K562 (cell line): ENCODE measurements around the gene KCNV2. TPM values are rescaled to one million over a fixed set of nuclear protein-coding genes. Genes with fewer than 3 reads are reported as not detected.
A peak's percentile ranks its signal among the peaks of the same experiment; 100 is the strongest.

ENCODE experiments used
- ATAC-seq: fragments of 200-7000 bp; cut with Tn5 transposase; 3 replicates; pipeline ENCODE4 v1.9.1; 2020; ENCODE audit warnings: moderate library complexity
- BruUV-seq: library from RNA; stranded (reverse); fragments of 400-500 nt; replicated peaks from 2 replicates; lab custom pipeline; 2021; lab: Mats Ljungman, UMichigan
- CTCF ChIA-PET: fragments of 300-600 bp; formaldehyde crosslinking; extraction: SDS; loops from one replicate; lab custom pipeline; 2021; ENCODE audit warnings: low intra/inter-chr PET ratio; lab: Yijun Ruan, JAX
- POLR2A ChIA-PET: fragments of 300-600, 350-650 bp; sonication (Branson Sonifier 250); formaldehyde crosslinking; extraction: SDS; loops from one replicate; lab custom pipeline; 2021; ENCODE audit warnings: antibody characterized with exemption, inconsistent platforms; lab: Yijun Ruan, JAX
- DNase-seq, 4 experiments: peaks; one replicate each; pipeline versions ENCODE4 v3.0.0 to v3.0.0-alpha.2; 2011 to 2018; ENCODE audit warnings: low spot score in 3 of 4, mixed read lengths in 3 of 4; ENCODE audit errors: extremely low read depth in 1 of 4
- FAIRE-seq: peaks from 2 replicates; lab custom pipeline; 2011; peaks lifted over from hg19 to GRCh38; lab: Jason Lieb, UNC
- H2AFZ ChIP-seq: 2 replicates; pipeline ENCODE4 v1.6.0; 2011; ENCODE audit warnings: low read depth, low read length, control low read depth, inconsistent platforms
- H3K27ac ChIP-seq: fragments of 200-600 bp; 3 replicates; pipeline ENCODE4 v1.8.0; 2011; ENCODE audit warnings: low read depth, mild to moderate bottlenecking, control low read depth, inconsistent platforms, low read length, moderate library complexity, mixed read lengths; ENCODE audit errors: extremely low read depth
- H3K27me3 ChIP-seq, 2 experiments: fragments of 300-600 bp in 1 of 2; 2 replicates in 1 of 2; 3 replicates in 1 of 2; pipeline versions ENCODE4 v1.6.0 to v1.8.0; 2011; ENCODE audit warnings: inconsistent platforms in 2 of 2, low read length in 2 of 2, mild to moderate bottlenecking in 1 of 2, mixed read lengths in 1 of 2, moderate library complexity in 1 of 2; ENCODE audit not compliant: control insufficient read depth in 2 of 2, insufficient read depth in 2 of 2
- H3K36me3 ChIP-seq: fragments of 300-600 bp; 3 replicates; pipeline ENCODE4 v1.8.0; 2011; ENCODE audit warnings: mild to moderate bottlenecking, low read length, inconsistent platforms; ENCODE audit not compliant: control insufficient read depth, insufficient read depth
- H3K4me1 ChIP-seq, 2 experiments: fragments of 200-600 bp in 1 of 2; replicated peaks in 1 of 2; 2 replicates in 1 of 2; 3 replicates in 1 of 2; pipeline versions ENCODE4 v1.5.1 to v1.8.0; 2011; ENCODE audit warnings: inconsistent platforms in 2 of 2, low read length in 2 of 2, mild to moderate bottlenecking in 1 of 2, mixed read lengths in 1 of 2, moderate library complexity in 1 of 2; ENCODE audit not compliant: control insufficient read depth in 2 of 2, insufficient read depth in 2 of 2
- H3K4me2 ChIP-seq: 2 replicates; pipeline ENCODE4 v1.6.1; 2011; ENCODE audit warnings: low read length, control low read depth, inconsistent platforms, mixed read lengths; ENCODE audit not compliant: insufficient read depth
- H3K4me3 ChIP-seq: fragments of 200-600 bp; sonication (generic), shearing (Covaris generic); 2 replicates; pipeline ENCODE4 v1.5.1; 2016; ENCODE audit warnings: control low read depth, inconsistent platforms
- H3K79me2 ChIP-seq: fragments of 200-600 bp; 3 replicates; pipeline ENCODE4 v1.8.0; 2011; ENCODE audit warnings: low read length, inconsistent platforms; ENCODE audit not compliant: control insufficient read depth, insufficient read depth
- H3K9ac ChIP-seq, 2 experiments: 2 replicates each; pipeline versions ENCODE4 v1.6.0 to v1.6.1; 2011; ENCODE audit warnings: low read depth in 2 of 2, low read length in 2 of 2, control low read depth in 1 of 2, inconsistent platforms in 1 of 2, mild to moderate bottlenecking in 1 of 2, mixed read lengths in 1 of 2; ENCODE audit not compliant: insufficient read depth in 1 of 2
- H3K9me1 ChIP-seq: one replicate; pipeline ENCODE4 v1.6.0; 2011; ENCODE audit warnings: inconsistent platforms, mild to moderate bottlenecking, low read length, moderate library complexity; ENCODE audit not compliant: control insufficient read depth, insufficient read depth
- H3K9me3 ChIP-seq: replicated peaks from 2 replicates; pipeline ENCODE4 v1.5.1; 2011; ENCODE audit warnings: low read depth, low read length, inconsistent platforms; ENCODE audit not compliant: control insufficient read depth, insufficient read depth
- H4K20me1 ChIP-seq: replicated peaks from 2 replicates; pipeline ENCODE4 v1.6.1; 2011; ENCODE audit warnings: low read length, inconsistent platforms, mixed read lengths; ENCODE audit not compliant: control insufficient read depth, insufficient read depth
- DEAF1 ChIP-seq: fragments of 450-650 bp; formaldehyde crosslinking; IDR thresholded peaks from 2 replicates; pipeline ENCODE4 v1.4.0; 2020; ENCODE audit warnings: mild to moderate bottlenecking, moderate library complexity
- DIDO1 ChIP-seq: fragments of 450-650 bp; IDR thresholded peaks from 2 replicates; pipeline ENCODE4 v1.6.1; 2016; ENCODE audit warnings: low read depth, missing biosample characterization, missing genetic modification characterization
- FUS ChIP-seq: fragments of 200-400 bp; formaldehyde crosslinking; optimal IDR thresholded peaks from 2 replicates; pipeline ENCODE3; 2017; ENCODE audit warnings: low read depth, low read length
- KDM5B ChIP-seq: fragments of 200-600 bp; sonication (generic); IDR thresholded peaks from 2 replicates; pipeline ENCODE4 v1.6.1; 2012; ENCODE audit warnings: low read depth, mild to moderate bottlenecking, moderate library complexity, low read length, control low read depth, inconsistent platforms; ENCODE audit not compliant: insufficient replicate concordance
- NCOA4 ChIP-seq: fragments of 450-650 bp; IDR thresholded peaks from 2 replicates; pipeline ENCODE4 v1.6.1; 2018; ENCODE audit warnings: mild to moderate bottlenecking; ENCODE audit not compliant: partially characterized antibody
- NFIX ChIP-seq: fragments of 250-450 bp; sonication (Bioruptor Pico); IDR thresholded peaks from 2 replicates; pipeline ENCODE4 v1.4.0; 2020; ENCODE audit warnings: low read depth, mild to moderate bottlenecking, moderate library complexity
- POU5F1 ChIP-seq: fragments of 150-350 bp; IDR thresholded peaks from 2 replicates; pipeline ENCODE4 v1.6.1; 2014; ENCODE audit warnings: borderline replicate concordance, low read length, low read depth, mild to moderate bottlenecking; ENCODE audit not compliant: partially characterized antibody
- SAFB2 ChIP-seq: fragments of 200-400 bp; formaldehyde crosslinking; IDR thresholded peaks from 2 replicates; pipeline ENCODE4 v1.6.1; 2018; ENCODE audit warnings: borderline replicate concordance, low read length, low read depth, moderate library complexity; ENCODE audit not compliant: severe bottlenecking
- SPI1 ChIP-seq: IDR thresholded peaks from 2 replicates; pipeline ENCODE4 v1.6.1; 2011; ENCODE audit warnings: low read depth, low read length, control low read depth, borderline replicate concordance
- ZBTB33 ChIP-seq: sonication (generic); formaldehyde crosslinking; IDR thresholded peaks from 2 replicates; pipeline ENCODE4 v1.8.1; 2023; ENCODE audit warnings: mild to moderate bottlenecking, missing genetic modification reagents
- WGBS: fragments of 100-300 bp; shearing (Covaris generic); methylation state at CpG from one replicate; pipeline ENCODE4 v1.1.6; 2016; ENCODE audit warnings: low coverage, mixed read lengths; ENCODE audit not compliant: insufficient coverage; ENCODE audit errors: missing lambda C conversion rate; 5-methylcytosine and 5-hydroxymethylcytosine counted together
- in situ Hi-C: fragments of 300-500 bp; cut with MboI; formaldehyde crosslinking; loops from 4 replicates; pipeline ENCODE4 v1.15.0; 2018; ENCODE audit warnings: inconsistent platforms, mixed read lengths
- intact Hi-C: fragments of 100-400 bp; cut with micrococcal nuclease; formaldehyde crosslinking; loops from 2 replicates; pipeline ENCODE4 v1.14.2; 2022
- polyA plus RNA-seq, 8 experiments: library from polyadenylated mRNA; depleted of rRNA in 4 of 8; stranded (reverse) in 5 of 8; unstranded in 3 of 8; fragments of >200 nt; fragmentation: Nextera tagmentation in 2 of 8; fragmentation: Illumina TruSeq in 1 of 8; extraction: Ambion mirVana in 2 of 8; extraction: Trizol in 1 of 8; gene quantifications; 2 replicates each; pipeline versions ENCODE4 v1.2.1 to v1.2.3, GENCODE V29; 2011 to 2014; ENCODE audit warnings: inconsistent platforms in 1 of 8, missing spikeins in 1 of 8
- total RNA-seq, 7 experiments: library from RNA; depleted of rRNA in 6 of 7; stranded (reverse); fragments of >200 nt in 6 of 7; fragmentation: Illumina TruSeq in 2 of 7; extraction: Trizol in 2 of 7; gene quantifications; 2 replicates each; pipeline versions ENCODE4 v1.2.1 to v1.2.3, GENCODE V29; 2011 to 2021; ENCODE audit warnings: low replicate concordance in 1 of 7

KCNV2 gene
- total and polyA plus RNA-seq, 9 of the 15 experiments (the other 6 are each of a cell fraction or from before 2014, with no cell fraction given) = 0.03 TPM; not detected in 8

DNA sequence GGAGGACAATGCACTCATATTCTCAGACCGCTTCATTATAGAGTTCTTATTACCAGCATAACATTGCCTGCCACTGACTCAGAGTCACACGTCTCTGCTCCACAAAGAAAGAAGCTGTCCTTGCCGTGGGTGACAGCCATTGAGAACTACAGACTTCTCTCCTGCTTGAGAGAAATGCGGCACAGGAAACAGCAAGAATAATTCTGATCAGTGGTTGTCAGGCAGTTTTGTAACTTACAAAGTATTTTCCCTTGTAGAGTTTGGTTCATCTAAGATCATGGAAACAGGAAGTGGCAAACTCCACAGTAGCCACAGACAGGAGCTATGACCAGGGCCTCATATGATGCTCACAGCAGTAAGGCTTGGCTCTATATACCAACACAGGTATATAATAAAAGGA, 47.0 kb downstream of the KCNV2 start:
- no TSS peak for BruUV-seq
- no peak overlapping the region for H3K4me3 ChIP-seq
- ChIA-PET POLR2A (no interaction called here), CTCF (no interaction called here)
- H3K27me3 ChIP-seq = no peaks in the 10 kb centered on the region
- H3K9me3 ChIP-seq = no peaks in the 10 kb centered on the region
- no peaks in the 10 kb centered on the region for H3K79me2 ChIP-seq
- in situ Hi-C loops (no loop called here), intact Hi-C loops (no loop called here)
- no peaks in the 10 kb centered on the region for H4K20me1 ChIP-seq
- H3K4me2 ChIP-seq = no peak overlapping the region
- no peaks in the 10 kb centered on the region for H3K9me1 ChIP-seq
- FAIRE-seq (no peak), ATAC-seq (no peak), DNase-seq (no peak)
- 80% methylated on average over 3 of the region's 4 CpGs for WGBS
- H3K36me3 ChIP-seq = peaks cover 25% of the 10 kb centered on the region; the same call in 1 of the 3 replicates
- no peak for TF ChIP-seq SAFB2
- peak; percentile 34; the same call in 1 of the 2 replicates for TF ChIP-seq SPI1
- no peak overlapping the region for H2AFZ ChIP-seq
- H3K9ac ChIP-seq = no peak overlapping the region
- H3K27ac ChIP-seq = no peak overlapping the region
- H3K4me1 ChIP-seq = no peaks in the 10 kb centered on the region

- CTCF ChIA-PET = no interaction called here
- no peak overlapping the region for H2AFZ ChIP-seq
These were observed 48.1 kb downstream of the KCNV2 start for GRCh38 chr9:2765250-2765880.

More at GRCh38 chr9:2765250-2765880, 48.1 kb downstream of the KCNV2 start:
- intact Hi-C loops = no loop called here
- H4K20me1 ChIP-seq = no peaks in the 10 kb centered on the region
- no peaks in the 10 kb centered on the region for H3K9me1 ChIP-seq
- H3K79me2 ChIP-seq = no peaks in the 10 kb centered on the region
- no peaks in the 10 kb centered on the region for H3K9me3 ChIP-seq
- 91% methylated on average over 4 of the region's 4 CpGs for WGBS
- H3K27me3 ChIP-seq = no peaks in the 10 kb centered on the region
- H3K27ac ChIP-seq = no peak overlapping the region
- BruUV-seq = no TSS peak
- no peak overlapping the region for H3K4me2 ChIP-seq
- ATAC-seq (no peak), FAIRE-seq (no peak), DNase-seq (no peak)
- in situ Hi-C loops = no loop called here
- TF ChIP-seq NFIX (CRISPR knock-in tag) (no peak), KDM5B (no peak), ZBTB33 (CRISPR knock-in tag) (no peak), NCOA4 (no peak), POU5F1 (no peak), DIDO1 (tag) (no peak), FUS (no peak), DEAF1 (CRISPR knock-in tag) (no peak)
- H3K36me3 ChIP-seq = peaks cover 29% of the 10 kb centered on the region; the same call in 1 of the 3 replicates
- no peaks in the 10 kb centered on the region for H3K4me1 ChIP-seq
- POLR2A ChIA-PET = no interaction called here
- no peak overlapping the region for H3K4me3 ChIP-seq
- H3K9ac ChIP-seq = no peak overlapping the region
